ENCODE measurements around the gene CRNKL1.
"Not testable (repeated sequence)": the region's sequence is repeated elsewhere in the genome, so short reads cannot be mapped to it uniquely, and the experiment has no call there.

The CRNKL1 gene

GRCh38 chr20:20003955-20004322, 48.3 kb downstream of the CRNKL1 start:
- FAIRE-seq: not testable (repeated sequence)

GRCh38 chr20:20003031-20003954, 49.0 kb downstream of the CRNKL1 start:
- FAIRE-seq: no peak

GRCh38 chr20:20002101-20002998, 49.9 kb downstream of the CRNKL1 start:
- no peak for FAIRE-seq

GRCh38 chr20:20000211-20000968, 51.9 kb downstream of the CRNKL1 start:
- no peak for FAIRE-seq

GRCh38 chr20:19998990-19999705, 53.1 kb downstream of the CRNKL1 start:
- FAIRE-seq: no peak

- no peak for FAIRE-seq
Measured at GRCh38 chr20:19996917-19997316, 55.3 kb downstream of the CRNKL1 start.

- FAIRE-seq: no peak
Measured at GRCh38 chr20:19996222-19996621, 56.0 kb downstream of the CRNKL1 start.

GRCh38 chr20:19995220-19995863, 56.9 kb downstream of the CRNKL1 start:
- no peak for FAIRE-seq

GRCh38 chr20:19993958-19994669, 58.2 kb downstream of the CRNKL1 start:
- no peak for FAIRE-seq

GRCh38 chr20:19992996-19993908, 59.0 kb downstream of the CRNKL1 start:
- no peak for FAIRE-seq

- no peak for FAIRE-seq
Measured at GRCh38 chr20:19991854-19992253, 60.4 kb downstream of the CRNKL1 start.

GRCh38 chr20:19991308-19991707, 61.0 kb downstream of the CRNKL1 start:
- FAIRE-seq: no peak

GRCh38 chr20:19990850-19991249, 61.4 kb downstream of the CRNKL1 start:
- FAIRE-seq: no peak

GRCh38 chr20:19987046-19987445, 65.2 kb downstream of the CRNKL1 start:
- FAIRE-seq: no peak

- no peak for FAIRE-seq
Measured at GRCh38 chr20:19986419-19986818, 65.8 kb downstream of the CRNKL1 start.
